NCI-H2171 (cell line): ENCODE data around the gene ADAMTS2.

Experiments used
- DNase-seq: peaks from one replicate; lab custom pipeline; 2025; lab: John Stamatoyannopoulos, UW

ADAMTS2 gene

DNA sequence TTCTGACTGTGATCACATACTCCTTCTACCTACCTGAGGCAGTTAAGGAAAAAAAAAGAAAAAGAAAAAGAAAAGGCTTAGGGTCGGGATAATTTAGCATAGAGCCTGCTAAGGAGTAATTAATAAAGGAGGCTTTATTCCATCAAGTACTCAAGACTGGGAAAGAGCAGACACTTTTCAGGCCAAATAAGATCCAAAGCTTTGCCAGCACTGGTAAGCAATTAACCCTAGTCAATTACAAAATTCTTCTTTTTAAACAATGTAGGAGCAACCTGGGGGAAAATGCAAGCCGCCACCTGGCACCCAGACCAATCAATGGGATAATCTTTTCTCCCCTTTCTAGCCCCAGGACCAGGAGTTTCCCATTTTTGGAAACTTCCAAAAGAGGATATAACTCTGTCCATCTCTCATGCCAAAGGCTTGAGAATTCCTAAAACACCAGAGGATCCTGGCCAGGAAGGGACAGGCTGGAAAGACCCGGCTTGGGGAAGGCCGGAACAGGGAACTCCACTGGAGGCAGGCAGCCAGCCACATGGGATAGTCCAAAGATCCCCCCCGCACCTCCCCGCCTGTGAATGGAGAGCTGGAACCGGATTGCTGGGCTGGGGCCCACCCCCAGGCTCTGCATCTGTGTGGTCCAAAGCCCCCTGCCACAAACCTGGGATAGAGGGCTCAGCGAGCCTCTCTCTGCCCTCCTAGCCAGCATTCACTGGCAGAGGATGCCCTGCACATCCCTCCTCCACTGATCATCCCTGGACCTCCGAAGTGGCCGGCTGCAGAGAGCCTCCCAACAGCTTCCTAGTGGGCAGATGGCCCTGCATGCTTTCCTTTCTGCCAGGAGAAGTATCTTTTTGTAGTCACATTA, 167.3 kb downstream of the ADAMTS2 start:
- no peak for DNase-seq

DNA sequence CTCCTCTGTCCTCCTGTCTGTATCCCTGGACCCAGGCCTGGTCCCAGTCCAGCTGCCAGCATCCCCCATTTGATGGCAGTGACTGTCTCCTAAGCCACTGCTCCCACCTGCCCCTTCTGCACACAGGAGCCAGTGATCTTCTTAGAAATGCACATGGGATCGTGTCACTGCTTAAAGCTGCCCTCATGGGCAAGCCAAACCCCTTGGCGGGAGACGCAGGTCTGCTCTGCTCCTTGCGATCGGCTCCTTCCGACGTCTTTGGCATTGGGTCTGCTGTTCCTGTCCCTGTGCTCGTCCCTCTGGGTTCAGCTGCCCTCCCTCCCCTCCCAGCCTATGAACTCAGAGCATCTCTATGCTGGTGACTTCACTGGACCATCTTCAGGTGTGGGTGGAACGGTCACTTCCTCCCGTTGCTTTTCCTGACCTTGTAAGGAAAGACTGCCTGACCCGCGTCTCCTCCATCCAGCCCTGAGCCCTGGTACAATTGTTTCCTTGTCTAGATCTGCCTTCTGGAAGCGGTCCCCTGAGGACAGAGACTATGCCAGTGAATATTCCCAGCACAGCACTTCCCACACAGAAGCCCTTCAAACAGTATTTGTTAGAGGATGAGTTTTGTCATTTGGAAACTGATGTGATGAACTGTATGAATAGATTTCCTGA, 168.6 kb downstream of the ADAMTS2 start:
- DNase-seq = no peak

DNA sequence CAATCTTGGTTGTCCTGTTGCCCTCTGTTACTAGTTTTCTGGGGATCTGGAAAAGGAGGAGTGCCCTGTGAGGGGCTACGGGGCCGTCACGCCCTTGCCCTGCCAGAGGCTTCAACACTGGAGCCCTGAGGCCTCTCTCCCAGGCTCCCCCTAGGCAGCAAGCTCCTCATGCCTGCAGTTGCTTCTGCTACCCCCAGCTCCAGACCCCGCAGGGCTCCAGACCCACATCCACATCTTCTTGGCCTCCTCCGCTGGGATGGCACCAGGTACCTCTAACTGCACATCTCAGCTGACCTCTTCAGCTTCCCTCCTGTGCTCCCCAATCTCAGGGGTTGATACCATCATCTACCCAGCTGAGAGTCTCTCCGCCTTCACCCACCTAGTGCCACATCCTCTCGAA, 169.1 kb downstream of the ADAMTS2 start:
- DNase-seq = no peak

DNA sequence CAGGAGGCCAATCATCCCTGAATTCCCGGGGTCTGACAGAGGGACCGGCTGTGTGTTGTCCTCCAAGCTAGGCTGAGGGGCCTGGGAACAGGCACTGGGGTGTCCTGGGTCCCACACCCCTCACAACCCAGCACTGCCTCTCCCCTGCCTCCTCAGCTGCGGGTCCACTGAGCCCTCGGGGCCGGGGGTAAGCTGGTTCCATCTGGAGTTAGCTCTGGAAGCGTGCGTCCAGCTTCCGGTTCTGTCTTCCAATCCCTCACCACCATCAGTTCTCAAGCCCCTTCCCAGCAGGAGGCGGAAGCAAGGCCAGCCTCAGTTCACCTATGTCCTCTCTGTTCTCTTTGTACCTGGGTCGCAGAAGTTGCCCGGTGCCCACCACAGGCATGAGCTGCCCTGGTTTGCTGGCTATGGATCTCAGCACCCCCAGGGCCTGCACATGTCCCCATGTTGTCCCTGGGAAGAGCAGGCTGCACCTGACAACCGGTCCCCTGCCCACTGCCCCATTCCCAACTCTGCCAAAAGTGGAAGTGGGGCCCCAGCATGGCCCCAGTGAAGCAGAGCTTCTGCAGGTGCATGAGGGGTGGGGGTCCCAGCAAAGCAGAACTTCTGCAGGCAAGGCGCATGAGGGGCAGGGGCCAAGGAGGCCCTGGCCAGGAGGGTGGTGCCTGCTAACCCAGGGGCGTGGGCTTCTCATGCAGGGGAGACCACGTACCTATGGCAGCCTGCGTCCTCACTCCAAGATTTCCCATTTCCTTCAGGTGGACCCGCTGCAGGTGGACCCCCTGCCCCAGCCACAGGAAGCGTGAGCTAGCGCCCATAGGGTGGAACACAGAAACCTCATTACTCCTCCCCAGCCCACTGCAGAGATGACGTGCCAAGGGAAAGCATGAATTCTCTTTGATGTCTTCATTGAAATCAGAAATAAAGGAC, 173.2 kb downstream of the ADAMTS2 start:
- DNase-seq = no peak

DNA sequence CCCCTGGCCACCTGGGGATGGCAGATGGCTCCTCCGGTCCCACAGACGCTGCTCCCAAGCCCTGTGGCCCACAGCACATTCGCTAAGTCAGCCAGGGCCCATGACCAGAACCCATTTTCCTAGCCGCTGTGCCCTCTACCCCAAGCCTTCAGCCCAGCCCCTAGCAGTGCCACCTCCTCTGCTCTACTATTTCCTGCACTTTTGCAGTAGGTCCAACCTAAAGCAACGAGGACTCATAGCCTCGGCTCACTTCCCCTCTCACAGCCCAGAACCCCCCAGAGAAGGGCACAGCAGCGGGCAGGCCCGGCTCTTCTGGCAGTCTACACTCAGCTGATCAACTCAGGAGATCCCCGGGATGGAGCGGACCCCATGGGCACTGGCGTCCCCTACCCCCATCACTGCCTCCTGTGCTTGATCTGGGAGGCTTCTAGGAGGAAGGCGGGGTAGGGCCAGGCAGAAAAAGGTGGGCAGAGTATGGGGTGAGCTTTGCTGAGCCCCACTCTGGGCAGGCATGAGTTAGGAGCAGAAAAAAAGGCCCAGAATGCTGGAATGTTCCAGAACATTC, 173.9 kb downstream of the ADAMTS2 start:
- DNase-seq = no peak

DNA sequence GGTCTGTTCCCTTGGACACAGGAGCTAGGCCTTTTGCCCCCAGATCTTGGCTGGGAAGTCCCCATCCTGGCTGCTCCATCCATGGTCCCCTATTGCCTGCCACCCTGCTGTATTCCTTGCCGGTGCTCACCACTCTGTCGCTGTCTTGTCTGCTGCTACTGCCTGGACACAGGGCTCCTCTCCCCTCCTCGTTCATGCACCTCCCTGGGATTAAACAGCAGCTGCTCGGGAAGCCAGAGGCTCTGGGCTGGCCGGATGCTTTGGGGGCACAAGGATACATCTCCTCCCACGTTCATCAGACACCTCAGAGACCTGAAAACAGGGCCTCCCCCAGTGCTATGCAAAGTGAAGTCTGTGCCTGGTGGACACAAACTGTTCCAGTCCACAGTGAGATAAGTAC, 174.7 kb downstream of the ADAMTS2 start:
- DNase-seq = no peak

DNA sequence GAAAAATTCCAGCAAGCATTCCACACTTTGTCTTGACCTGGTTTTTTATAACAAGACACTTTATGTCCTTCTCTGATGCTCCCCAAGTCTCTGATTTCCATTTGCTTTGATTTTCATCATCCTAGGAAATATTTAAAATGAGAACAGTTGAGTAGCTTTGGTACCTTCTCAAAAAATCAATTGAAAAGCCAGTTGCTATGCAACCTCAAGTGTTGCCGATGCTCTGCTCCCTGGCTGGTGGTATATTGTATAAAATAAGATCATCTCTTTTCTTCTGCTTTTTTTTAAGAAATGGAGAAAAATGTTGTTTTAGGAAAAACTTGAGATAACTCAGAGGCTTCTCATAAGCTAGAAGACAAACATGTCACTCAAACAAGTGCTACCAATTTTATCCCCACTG, 175.4 kb downstream of the ADAMTS2 start:
- no peak for DNase-seq

DNA sequence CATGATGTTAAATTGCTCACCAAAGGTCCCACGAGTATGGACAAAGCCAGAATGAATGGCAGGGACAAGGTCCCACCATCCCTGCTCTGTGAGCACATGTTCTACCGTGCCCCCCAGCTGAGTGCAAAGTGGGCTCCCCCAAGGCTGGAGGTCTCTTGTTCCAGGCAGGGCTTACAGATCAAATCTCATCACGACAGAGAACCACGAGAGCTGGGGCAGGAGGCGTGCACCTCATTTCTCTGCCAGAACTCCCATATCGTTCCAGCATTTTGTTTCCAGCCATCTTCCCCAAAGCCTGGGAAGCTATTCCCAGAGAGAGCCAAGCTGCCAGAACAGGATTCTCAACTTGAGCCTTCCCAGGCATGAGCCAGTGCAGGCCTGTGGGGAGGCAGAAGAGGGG, 176.6 kb downstream of the ADAMTS2 start:
- no peak for DNase-seq

DNA sequence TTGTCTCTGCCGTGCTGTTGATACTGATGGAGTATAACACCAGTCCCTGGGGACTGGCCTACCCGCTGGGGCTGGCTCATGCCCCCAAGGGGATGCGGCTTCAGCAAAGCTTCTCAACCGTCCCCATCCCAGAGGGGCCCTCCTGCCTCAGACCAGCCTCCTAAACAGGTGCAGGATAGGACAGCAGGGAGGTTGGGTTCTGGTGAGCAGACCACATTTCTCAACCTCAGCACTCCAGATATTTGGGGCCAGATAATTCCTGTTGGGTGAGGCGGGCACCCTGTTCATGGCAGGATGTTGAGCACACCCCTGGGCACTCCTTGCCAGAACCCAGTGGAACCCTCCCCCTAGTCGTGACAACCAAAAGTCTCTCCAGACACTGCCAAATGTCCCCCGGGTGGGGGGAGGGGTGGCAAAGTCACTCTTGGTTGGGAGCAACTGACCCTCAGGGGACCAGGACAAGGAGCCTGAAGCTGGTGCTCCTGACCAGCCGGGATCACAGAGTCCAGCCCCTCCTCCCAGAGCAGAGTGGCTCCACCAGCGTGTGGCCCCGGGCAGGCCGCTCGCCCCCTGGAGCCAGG, 177.3 kb downstream of the ADAMTS2 start:
- DNase-seq = no peak

DNA sequence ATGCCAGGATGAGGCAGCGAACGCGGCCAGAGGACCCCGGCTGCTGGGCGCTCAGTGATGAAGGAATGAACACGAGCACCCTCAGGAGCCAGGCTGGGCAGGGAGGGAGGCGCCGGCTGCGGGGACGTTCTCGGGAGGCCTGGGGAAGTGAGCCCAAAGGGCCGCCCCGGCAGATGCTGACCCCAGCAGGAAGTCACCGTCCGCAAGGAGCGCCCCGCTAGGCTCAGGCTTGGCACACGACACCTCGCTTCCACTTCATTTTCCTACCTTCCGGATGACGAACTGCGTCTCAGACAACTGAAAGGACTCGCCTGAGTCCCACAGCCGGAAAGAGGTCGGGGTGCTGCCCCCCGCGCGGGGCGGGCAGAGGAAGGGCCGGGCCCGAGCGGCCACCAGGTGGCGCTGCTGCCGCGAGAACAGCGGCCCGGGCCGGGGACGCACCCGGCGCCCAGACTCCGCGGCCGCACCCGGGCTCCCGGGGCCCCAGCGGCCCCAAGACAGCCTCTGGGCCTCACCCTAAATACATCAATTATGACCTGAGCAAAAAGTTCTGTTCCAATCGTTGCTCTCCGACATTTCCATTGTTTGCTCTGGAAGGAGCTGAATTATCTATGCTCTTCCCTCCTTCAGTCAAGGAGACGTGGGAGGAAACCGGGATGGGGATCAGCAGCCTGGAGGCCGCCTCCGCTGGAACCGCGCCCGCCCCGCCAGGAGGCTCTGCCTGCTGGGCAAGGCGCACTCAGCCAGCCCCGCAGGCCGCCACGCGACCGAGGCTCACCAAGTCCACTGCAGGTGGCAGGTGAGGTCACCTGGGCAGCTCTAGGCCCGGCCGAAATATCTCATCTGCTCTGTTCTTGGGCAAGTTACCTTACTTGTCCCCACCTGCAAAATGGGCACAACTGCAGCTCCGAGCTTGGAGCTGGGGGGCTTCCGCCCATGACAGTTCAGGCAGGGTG, 178.1 kb downstream of the ADAMTS2 start:
- peak; percentile 26 for DNase-seq

DNA sequence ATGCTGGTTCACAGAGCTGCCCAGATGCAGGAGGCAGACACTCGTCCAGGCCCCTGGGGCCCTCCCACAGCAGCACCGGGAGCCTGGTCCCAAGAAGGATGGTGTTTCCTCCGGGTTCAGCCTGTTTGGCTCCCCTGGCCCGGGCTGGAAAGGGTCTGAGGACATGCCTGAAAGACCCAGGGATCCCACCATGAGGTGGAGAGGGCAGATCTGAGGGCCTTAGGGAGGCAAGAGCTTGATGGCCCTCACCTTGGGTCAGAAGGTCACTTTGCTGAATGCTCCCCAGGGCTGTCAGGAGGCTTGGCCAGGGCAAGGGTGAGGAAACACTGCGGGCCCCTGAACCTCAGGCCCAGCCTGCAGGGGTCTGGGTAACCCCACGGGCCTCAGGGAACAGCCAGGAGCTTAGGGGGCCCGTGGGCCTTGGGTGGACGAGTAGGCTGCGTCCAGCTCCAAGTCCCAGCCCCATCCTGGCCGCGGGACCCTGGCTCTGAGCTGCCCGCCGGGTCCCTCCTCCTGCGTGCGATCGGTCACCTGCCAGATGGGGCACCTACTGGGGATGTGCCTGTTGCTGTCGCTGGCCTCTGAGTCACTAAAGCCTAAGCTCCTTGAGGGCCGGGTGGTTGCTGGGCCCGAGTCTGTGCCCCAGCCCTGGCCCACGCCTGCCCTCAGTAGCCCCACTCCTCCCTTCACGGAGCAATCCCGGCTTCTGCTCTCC, 178.9 kb downstream of the ADAMTS2 start:
- no peak for DNase-seq

DNA sequence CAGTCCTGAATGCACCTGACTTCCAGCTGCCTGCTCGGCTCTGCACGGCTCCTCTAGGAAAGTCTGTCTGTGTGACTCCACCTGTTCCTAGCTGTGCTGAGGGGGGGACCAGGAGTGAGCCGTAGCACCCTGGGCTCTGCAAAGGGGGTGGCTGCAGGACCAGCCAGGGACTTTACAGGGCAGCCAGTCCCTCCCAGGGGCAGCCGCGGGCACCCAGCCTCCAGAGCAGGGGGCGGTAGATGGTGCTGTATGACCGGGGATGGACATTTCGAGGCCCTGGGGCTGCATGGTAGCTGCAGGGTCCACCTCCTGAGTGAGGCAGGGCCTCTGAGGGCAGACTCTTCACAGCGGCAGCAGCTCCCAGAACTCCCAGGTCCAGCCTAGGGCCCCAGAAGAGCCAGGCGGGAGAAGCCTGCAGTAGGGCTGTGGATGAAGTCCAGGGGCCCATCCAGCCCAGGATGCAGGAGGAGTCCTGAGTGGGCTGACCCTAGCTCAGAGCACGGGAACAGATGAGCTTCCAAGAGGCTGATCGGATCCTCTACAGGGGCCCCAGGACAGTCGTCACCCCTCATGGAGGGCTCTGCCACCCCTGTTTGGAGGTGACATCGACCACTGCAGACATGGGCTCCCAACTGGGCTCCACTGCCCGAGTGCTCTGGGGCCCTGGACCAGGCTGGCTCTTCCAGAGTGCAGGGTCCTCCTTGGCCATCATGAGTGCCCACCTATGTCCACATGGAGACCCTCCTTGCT, 179.7 kb downstream of the ADAMTS2 start:
- DNase-seq = no peak

DNA sequence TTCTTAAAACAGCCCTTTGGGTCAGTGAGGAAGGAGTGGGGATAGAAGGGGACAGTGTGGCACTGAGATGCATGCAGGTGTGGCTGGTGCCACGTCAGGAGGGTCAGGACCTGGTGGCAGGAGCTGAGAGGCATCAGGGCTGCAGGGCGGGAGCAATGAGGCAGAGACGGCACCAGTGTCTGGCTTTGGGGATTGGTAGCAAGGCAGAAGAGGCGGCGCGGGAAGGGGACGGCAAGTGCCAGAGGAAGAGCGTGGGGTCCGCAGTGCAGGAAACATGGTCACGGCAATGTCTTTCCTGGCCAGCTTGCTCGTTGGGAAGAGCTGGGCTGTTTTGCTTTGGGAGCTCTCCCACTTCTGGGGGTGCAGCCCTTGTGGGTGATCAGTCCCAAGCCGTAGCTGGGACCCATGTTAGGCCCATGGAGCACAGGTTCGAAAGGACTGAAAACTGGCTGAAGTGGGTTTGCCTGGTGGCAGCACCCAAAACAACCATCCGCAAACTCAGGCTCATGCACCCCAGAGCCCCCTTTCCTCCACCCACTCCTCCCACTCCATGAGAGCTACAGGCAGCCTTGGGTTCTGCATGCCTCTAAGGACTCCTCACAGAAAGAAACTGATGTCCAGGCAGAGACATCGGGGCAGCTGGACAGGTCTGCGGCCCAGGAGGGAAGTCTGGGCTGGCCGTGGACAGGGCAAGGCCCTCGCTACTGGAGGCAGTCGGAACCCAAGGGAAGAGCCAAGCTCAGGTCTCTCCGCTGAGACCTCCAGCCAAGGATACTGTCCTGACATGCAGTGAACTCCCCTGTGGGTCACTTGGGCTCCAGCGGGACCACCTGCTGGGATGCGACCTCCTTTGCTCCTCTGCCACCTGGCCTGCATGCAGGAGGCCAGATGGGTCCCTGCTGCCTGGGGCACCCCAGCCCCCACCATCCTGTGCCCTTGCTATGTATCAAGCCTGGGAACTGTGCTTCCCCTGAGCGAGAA, 180.6 kb downstream of the ADAMTS2 start:
- no peak for DNase-seq

DNA sequence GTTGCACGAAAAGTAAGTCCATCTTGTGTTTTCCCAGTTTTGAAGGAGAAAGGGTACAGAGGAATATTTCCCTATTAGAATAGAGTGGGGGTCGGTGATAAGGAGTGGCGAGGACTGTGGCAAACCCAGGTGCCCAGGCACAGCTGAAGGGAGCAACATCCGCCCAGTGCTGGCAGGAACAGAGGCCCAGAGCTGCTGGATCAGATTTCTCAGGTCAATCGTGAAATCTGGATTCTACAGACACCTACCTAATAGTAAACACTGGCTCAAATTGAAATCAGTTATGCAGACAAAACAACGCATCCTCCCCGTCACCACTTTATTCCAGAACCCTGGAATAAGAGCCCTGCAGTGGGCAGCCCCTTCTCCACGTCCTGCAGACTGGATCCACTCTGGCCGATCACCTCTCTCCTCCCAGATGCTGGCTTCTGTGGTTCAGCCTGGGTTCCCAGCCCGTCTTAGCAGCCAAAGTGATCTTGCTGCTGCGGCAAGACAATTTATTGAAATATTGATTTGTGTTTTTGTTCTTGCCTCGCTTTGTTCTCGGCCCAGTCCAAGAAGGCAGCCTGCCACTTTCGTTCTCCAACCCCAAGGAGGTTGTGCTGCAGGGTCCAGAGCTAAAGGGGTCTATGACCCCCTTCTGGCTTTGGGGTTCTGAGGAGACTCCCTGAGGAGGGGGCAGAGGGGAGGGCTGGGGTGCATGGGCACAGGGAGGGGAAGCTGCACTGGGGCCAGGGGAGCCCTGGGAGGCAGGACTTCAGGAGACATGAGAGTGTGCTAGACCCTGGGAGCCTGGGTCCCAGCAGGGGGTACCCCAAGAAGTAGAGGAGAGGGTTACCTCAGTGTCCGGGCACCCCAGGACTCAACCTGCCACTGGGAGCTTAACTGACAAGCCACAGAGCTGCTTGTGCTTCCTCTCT, 181.8 kb downstream of the ADAMTS2 start:
- no peak for DNase-seq

DNA sequence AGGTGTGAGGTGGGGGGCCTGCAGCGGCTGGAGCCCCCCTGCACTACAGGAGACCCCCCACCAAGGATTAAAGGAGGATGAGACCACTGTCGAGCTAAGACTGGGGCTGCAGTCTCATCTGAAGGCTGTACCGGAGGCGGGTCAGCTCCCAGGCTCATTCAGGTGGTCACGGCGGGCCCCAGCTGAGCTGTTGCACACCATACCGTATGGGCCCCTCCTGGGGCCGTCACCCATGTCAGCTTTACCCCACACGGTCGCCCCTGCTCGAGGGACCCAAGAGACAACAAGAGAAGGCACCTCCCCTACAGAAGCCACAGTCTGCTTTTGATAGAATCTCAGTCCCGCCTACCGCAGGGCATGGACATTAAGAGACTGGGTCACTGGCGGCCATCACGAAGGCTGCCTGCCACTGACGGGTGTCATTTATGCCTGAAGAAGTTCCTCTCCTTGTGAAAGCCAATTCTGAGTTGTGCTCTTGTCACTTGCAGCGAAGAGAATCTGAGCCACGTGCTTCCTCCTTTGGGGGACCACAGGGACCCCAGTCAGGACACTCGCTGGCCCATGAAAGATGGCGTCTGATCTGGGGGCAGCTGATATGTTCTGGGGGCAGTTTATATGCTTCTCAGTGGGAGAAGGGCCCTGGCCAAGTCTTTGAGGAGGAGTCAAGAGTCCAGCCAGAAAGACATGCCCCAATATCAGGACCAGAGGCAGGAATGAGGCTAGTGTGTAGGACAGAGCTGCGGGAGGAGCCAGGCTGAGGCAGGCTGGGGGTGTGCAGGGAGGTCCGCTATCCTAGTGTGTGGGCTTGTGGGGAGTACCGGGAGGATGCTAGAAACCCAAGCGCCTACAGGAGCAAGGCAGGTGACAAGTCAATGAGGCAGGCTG, 182.7 kb downstream of the ADAMTS2 start:
- no peak for DNase-seq

DNA sequence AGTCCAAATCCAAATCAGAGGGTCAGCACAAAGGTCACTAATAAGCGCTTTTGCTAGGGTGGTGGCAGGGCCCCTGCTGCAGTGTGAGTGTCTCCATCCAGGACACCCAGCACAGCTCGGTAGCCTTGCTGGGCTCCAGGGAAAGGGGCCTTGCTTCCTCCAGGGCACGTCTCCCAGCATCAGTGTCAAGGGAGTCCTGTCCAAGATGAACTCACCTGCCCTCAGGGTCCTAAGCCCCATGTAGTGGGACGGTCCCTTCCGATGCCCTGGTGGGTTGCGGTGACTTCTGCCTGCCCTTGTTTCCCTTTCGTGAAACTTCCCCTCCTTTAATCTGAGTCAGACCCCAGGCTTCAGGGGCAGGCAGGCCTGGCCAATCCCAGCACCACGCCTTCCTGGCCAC, 183.4 kb downstream of the ADAMTS2 start:
- DNase-seq = no peak
